ENCODE measurements around the gene SMOC2. TPM values are rescaled to one million over a fixed set of nuclear protein-coding genes. Genes with fewer than 3 reads are reported as not detected.
"Not testable (repeated sequence)": the region's sequence is repeated elsewhere in the genome, so short reads cannot be mapped to it uniquely, and the experiment has no call there.

The SMOC2 gene
- total RNA-seq, 1 donor from 2014 or later = not detected

DNA sequence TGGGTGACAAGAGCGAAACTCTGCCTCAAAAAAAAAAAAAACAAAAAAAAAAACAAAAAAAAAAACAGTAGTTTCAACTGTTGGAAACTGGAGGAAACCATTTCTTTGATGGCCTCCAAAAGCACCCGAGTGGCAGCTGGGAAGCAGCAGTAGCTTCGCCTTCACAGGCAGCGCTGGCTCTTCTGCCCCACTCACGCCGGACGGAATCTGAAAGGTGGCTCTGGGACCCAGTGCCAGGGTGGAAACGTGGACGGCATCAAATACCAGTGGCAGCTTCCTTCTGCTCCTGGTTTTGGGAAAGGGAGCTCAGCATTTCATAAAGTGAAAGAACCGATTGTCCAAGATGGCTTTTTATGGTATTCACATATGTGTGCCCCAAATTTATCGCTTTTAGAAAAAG, 159.4 kb downstream of the SMOC2 start:
- DNase-seq (ENCODE audit: low read depth in 2 of 2) = no peak

DNA sequence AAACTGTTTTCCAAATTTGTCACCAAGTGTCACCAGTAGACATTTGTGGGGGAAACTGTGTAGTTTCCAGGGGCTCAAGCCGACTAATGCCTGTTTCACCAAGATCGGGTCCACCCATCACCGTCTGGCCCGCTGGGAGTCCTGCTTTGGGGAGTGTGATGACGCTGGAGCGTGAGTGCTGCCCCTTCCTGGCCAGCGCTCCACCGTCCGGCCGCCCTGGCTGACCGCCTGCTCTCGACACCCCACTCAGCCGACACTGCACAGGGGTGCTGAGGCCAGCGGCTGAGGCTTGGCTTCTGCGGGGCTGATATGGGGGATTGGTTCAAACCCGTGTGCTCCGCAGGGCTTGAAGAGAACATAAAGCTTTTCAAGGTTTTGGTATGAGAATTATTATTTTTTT, 160.1 kb downstream of the SMOC2 start:
- no peak for DNase-seq (ENCODE audit: low read depth in 2 of 2)

DNA sequence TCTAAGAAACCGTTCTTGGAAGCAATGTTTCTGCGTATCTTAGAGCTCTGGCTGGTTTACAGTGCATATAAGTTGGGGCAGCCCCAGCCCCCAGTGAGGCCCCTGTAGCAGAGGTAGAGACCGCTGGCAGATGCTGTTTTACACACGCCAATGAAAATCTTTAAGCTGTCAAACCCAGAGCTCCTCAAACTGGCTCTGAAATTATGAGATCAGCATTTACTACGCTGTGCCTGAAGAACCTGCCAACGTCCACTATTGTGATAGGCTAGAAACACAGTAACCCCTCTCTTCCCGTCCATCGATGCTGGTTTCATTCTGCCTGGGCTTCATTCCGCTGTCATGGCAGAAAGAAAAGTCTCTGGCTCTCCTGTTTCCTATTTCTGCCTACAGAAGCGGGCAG, 160.6 kb downstream of the SMOC2 start:
- no peak for DNase-seq (ENCODE audit: low read depth in 2 of 2)

DNA sequence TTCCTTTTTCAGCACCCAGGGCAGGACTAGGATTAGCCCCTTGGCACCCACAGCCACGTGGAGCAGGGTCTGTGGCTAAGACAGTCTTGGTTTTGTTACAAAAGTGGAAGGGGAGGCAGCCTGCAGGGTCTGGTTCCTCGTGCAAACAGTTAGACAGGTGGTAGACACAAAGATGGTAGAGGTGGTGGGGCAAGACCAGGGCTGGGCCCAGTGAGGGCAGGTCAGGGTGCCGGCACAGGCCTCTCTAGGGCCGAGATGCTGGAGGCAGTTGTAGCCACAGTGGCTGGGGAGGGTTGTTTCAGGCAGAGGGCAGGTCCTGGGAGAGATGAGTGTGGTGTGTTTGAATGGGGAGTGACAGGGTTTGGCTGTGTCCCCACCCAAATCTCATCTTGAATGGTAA, 161.6 kb downstream of the SMOC2 start:
- DNase-seq (ENCODE audit: low read depth in 2 of 2) = no peak

DNA sequence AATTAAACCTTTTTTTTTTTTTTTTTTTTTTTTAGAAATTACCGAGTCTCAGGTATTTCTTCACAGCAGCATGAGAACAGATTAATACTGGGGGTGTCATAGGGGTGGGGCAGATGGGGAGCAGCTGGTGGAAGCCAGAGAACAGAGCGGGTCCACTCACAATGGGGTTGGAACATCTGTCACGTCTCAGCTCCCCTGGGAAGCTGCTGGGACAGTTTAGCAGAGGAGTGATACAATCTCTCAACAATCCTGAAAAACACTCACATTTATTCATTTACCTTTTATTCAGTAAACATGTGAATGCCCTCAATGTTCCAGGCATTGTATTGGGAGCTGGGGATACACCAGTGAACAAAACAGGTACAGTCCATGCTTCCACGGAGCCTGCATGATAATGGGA, 162.2 kb downstream of the SMOC2 start:
- DNase-seq (ENCODE audit: low read depth in 2 of 2) = no peak

DNA sequence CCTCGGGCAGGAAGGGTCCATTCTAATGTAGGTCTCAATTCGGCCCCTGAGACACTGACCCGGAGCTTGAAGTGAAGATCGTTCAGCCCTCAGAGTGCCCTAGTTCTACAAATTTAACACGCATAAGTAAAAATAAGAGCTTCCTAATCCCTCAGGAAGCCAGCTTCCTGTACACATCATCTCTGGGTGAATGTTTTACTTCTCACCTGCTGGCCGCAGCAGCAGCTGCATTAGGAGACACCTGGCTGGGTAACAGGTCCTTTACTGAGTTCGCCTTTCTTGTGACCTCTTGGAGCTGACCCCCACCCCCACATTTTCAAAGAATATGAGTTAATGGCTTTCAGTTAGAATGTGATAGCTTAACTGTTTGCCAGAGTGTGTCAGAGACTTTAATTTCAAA, 165.0 kb downstream of the SMOC2 start:
- no peak for DNase-seq (ENCODE audit: low read depth in 2 of 2)

DNA sequence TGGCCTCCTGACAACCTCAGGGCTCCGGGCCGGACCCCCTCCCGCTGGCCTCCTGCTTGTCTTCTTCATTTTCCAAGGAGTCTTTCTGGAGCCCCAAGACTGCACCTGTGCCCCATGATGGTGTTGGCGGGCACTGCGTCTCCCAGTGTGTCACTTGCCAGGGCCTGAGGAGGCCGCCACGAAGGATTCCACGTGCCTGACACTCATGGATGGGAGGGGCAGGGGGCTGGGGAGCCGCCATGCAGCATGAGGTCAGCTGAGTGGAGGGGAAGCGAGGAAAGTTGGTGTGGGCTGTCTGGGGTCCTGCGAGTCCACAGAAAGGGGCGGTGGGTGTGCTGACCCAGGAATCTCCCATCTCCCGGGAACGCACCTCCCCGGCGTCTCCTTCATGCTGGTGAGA, 165.7 kb downstream of the SMOC2 start:
- DNase-seq (ENCODE audit: low read depth in 2 of 2) = no peak

DNA sequence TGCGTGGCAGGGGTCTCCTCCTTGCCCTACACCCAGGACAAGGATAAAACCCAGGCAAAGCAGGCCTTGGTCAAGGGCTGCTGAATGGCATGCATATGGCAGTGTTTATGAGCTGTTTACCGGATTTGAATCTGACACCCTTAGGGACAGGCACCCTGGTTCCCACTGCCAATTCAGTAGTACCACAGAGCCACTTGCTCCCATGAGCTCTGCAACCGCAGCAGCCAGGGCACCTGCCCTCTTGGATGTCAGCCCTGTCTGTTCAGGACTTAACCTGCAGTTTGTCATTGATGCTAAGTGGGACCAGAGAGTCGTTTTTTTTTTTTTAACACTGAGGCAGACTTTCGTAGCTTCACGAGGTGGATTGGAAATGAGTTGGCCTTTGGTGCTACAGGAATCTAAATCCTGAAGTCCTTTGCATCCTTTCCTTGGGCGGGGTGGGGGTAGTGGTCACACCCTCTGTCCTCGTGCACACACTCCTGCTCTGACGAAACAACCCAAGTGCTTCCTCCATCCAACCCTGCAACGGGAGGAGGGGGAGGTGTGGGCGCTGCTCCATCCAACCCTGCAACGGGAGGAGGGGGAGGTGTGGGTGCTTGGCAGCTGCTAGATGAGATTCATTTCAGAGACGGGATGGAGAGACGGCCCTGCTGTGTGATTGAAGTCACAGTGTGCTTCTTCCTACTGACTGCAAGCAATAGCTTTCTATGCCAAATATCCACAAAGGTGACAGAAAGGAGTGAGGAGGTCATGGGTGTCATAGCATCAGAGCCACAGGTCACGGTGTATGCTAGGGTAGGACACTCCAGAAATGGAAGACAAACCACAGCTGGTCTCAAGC, 166.5 kb downstream of the SMOC2 start:
- no peak for DNase-seq (ENCODE audit: low read depth in 2 of 2)

DNA sequence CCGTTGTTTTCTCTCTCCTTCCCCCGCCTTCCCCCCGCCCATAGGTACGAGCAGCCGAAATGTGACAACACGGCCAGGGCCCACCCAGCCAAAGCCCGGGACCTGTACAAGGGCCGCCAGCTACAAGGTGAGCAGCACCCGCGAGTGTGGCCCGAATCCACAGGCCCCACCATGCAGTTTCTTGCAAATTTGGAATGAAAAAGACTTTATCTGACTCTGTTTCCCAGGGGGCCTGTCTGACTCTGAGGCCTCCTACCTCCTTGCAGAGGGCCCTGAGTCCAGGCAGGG, 167.1 kb downstream of the SMOC2 start:
- DNase-seq (ENCODE audit: low read depth in 2 of 2) = no peak

DNA sequence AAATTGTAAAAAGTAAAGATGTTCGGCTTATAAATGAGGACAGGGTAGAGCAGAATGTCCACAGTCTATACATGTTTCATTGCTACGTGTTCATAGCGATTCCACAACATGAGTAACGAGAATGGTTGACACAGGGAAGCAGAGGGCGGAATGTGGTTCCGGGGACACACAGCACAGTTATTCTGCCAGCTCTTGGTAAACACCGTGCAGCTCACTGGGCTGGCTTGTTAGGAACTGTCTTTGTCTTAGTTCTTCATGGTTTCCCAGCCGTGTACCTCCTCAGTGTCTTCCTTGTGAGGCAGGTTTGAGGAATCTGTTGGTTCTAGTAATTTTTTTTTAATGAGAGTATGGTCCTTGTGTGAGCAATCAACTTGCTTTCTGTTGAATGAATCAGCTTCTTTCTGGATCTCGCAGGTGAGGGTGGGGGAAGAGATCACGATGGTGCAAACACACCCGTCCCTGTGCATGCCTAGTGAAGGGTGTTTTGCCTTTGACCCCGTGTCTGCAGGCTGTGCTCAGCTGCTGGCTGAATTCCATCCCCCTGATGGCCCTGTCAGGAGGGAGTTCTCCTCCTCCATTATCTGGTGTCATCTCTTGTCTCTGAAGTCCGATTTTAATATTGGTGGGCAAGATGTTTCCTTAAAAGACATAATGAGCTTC, 168.2 kb downstream of the SMOC2 start:
- no peak for DNase-seq (ENCODE audit: low read depth in 2 of 2)

DNA sequence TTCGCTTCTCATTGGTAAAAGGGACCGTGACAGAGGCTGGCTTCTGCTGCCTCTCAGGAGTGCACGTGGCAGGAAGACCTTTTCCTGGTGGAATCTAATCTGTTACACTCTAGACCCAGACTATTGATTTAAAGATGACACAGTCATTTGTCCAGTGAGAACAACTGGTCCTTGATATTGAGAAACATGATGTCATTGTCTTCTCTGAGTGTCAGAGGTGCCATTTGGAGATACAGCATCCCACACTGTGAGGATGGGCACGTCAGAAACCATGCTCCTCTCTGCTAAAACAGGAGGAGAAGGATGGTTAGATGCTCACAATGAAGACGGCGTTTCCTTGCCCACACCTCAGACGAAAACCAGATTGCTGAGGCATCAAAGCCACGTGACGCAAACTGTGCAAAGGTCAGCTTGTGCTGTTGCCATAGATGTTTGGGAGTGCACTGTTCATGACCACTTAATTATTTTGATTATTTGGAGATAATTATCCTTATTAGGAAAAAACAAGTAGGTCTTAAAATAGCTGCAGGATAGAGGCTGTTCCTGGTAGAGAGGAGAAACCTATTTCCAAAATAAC, 169.0 kb downstream of the SMOC2 start:
- no peak for DNase-seq (ENCODE audit: low read depth in 2 of 2)

DNA sequence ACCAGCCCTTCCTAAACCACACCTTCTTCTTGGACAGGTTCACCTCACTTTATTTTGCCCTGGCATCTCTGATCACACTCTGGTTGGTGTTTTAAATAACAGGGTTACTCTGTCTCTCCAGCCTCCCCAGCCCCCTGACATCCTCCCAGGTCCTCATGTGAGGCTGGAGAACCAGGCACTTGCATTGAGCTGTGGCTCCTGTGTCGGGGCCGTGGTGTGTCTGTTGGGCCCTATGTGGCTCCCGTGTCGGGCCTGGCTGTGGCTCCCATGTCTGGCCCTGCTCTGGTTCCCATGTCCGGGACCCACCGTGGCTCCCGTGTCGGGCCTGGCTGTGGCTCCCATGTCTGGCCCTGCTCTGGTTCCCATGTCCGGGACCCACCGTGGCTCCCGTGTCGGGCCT, 170.0 kb downstream of the SMOC2 start:
- not testable (repeated sequence) for DNase-seq (ENCODE audit: low read depth in 2 of 2)

DNA sequence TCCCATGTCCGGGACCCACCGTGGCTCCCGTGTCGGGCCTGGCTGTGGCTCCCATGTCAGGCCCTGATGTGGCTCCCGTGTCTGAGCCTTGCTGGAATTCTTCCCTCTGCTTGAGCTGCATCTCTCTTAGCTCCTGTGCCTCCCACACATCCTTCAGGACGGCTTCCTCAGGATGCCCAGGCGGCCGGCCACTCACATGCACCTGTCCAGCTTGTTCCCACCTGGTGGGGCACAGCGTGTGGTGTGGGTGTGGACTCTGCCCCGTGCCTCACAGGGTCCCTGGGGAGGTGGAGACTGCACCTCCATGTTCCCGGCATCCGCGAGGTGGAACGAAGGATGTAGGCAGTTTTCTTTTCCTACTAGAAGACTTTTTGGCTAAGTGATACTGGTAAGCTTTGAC, 170.7 kb downstream of the SMOC2 start:
- no peak for DNase-seq (ENCODE audit: low read depth in 2 of 2)

DNA sequence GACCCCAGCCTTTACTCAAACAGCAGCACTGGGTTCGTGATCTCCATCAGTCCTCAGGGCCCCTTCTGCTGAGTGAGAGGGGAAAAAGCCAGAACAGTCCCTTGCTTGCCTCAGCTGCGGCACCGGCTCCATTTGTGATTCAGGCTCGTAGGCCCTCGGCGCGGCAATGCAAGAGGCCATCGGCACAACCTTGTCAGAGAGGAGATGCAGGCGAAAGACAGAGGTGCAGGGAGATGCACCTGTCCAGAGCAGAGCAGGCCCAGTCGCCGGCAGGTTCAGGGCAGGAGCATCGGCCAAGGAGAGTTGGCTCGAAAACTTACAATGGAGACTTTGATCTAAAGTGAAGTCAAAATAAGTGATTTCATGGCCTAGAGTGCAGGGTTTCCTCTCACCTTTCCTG, 171.6 kb downstream of the SMOC2 start:
- no peak for DNase-seq (ENCODE audit: low read depth in 2 of 2)

DNA sequence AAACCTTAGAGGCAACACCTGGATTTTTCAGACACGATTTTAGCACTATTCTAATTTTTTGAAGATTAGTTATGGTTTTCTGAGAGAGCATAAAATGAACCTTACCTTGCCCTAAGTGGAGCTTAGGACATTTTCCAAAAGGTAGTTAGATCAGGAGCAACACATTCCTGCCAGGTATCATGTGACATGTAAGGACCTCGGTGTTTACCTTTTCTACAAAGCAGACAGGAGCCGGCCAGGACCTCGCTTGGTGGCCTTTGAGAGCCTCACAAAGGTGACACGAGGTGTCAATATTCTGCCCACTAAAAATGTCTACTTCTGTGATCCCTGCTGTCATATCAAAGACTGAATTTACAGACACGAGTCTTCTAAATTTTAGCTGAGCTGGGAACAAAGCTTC, 174.9 kb downstream of the SMOC2 start:
- no peak for DNase-seq (ENCODE audit: low read depth in 2 of 2)

DNA sequence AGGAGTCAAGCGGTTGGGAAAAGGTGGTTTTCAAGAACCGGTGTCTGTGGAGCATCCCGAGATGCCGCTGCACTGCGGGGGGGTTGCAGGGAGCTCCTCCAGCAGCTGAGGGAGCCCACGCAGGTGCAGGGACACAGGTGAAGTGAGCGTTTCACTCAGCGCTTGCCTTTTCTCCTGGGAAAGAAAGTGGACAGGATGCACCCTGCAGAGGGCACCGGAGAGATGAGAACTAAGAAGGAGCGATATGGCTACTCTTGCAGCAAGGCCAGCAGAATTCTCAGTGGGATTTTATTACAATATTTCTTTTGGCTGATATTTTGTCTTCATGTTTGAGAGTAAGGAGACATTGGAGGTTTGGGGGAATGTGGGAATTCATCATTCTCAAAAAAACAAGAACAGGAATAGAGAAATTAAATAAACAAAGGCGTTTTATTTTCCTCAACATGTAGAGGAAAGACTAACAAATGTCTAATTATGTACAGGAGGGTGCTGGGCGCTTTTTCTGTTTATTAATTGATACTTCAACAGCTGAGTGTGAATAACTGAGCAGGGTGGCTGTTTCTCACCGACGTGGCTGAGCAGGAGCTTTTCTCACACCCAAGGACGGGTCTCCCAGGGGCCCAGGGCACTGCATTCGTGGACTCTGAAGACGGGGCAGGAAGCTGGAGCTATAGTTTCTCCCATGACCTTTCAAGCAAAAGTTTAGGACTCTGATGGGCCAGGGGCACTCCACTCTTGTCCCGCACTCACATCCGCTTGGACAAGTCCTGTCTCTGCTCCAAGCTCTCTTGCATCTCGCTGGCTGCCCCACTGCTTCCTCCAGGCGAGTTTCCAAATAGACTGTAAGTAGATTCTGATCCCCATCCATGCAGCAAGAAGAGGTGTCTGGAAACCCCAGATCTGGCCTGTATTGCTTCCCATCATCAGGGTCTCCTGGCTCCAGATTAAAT, 176.1 kb downstream of the SMOC2 start:
- no peak for DNase-seq (ENCODE audit: low read depth in 2 of 2)

DNA sequence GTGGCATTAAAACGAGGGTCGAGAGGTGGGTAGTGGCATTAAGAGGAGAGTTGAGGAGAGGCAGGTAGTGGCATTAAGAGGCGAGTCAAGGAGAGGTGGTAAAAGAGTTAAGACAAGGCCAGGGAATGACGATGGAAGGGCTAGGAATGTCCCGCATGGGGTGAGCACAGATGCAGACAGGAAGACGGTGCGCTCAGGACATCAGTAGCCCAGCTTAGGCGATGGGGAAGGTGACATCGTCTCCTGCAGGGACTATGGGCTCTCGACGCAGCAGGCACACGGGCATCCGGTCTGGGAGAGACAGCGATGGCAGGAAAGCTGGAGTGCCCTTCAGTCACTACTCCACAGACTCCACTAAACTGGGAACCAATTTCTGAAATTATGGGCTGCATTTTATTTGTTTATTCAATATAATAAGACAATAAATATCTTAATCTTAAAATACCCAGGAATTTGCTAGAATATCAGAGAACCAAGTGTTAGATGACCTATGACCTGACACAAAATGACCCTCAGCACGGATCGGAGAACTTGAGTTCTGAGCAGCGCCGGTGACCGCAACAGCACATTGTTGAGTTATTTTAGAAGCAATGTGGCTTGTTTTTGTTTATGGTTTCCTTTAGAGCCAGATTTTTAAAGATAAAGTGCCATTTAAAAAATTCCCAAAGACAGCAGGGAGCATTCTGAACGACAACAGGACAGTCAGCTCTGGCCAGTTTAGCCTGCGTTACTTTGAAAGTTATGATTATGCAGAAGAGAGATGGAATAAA, 177.7 kb downstream of the SMOC2 start:
- DNase-seq (ENCODE audit: low read depth in 2 of 2) = no peak

DNA sequence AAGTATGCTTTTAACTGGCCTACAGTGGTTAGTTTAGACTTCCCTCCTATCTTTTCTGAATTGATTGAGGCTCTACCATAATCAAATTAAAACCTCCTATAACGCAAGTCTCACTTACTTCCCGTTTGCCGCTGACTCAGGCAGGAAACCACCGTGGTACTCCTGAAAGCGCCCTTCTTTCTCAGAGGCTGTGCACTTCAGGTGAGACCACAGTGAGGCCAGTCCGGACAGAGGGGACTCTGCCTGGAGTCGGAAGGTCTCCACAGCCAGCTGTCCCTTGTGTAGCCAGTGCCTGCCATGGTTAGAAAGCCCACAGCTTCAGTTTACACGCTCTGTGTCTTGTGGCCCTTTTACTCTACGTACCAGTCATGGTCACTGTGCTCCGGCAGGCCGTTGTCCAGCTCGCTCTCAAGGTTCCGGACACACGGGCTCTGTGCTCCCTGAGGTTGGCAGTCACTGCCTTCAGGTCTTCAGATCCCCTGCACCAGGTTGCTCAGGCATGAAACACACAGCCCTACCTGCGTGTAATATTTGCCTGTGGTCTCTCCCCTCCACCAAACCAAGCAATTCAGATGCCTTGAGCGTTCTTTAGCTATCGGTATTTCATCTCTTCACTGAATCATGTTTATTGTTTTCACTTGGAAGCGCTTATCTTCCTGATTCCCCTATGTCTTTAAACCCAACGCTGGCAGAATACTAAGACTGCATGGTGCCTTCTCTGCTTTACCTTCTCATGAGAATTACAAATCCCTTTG, 178.8 kb downstream of the SMOC2 start:
- DNase-seq (ENCODE audit: low read depth in 2 of 2) = no peak

DNA sequence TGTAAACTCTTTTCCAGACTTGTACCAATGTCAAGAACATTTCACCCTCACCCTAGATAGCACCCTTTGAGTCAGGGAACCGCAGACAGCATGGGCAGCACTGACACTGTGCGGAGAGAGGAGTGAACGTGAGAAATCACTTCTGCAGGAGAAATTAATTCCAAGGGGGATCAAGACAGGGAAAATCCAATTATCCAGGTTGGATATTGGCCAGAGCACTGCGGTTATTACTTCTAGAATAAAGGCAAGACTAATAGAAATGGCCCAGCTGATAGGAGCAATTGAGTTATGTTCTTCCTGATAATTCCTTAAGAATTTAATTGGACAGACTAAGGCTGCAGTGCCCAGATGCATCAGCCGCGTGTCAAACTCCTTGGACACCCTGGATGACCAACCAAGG, 179.6 kb downstream of the SMOC2 start:
- no peak for DNase-seq (ENCODE audit: low read depth in 2 of 2)

DNA sequence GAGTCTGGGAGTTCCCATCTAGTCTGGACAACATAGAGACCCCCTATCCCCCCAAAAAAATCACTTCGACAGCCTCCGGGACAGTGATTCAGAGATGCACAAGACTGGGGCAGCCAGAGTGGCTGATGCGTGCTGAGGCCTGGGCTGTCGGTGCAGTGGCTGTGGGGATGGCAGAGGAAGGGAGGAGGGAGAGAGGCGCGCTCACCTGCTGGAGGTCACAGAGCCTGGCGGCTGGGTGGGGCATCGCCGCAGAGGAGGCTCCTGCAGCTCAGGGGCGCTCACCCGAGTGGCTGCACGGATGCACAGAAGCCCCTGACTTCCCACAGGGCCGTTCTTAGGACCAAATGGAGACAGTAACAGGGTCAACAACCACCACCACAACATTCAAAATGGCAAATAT, 182.8 kb downstream of the SMOC2 start:
- no peak for DNase-seq (ENCODE audit: low read depth in 2 of 2)

DNA sequence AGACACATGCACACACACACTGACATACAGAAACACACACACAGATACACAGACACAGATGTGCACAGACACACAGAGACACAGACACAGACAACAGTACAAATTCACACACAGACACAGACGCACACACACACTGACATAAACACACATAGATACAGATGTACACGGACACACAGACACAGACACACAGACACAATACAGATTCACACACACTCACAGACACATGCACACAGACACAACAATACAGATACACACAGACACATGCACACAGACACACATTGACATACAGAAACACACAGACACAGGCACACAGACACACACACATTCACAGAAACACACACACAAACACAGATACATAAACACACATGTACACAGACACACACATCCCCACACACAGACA, 183.6 kb downstream of the SMOC2 start:
- DNase-seq (ENCODE audit: low read depth in 2 of 2) = no peak

All from lung microvascular endothelial cell (primary cell).